HL-60 (cell line): ENCODE data around the gene FAM209A.

Experiments used
- DNase-seq, 2 experiments: peaks; one replicate each; pipeline ENCODE4 v3.0.0-alpha.2; 2010 to 2020; ENCODE audit warnings: low read depth in 1 of 2, low spot score in 1 of 2
- H3K27ac ChIP-seq: fragments of 250-450 bp; sonication (Bioruptor Pico); replicated peaks from 2 replicates; pipeline ENCODE4 v1.5.1; 2020; ENCODE audit warnings: mild to moderate bottlenecking, moderate library complexity
- H3K27me3 ChIP-seq: fragments of 250-450 bp; sonication (Bioruptor Pico); 2 replicates; pipeline ENCODE4 v1.5.1; 2021; ENCODE audit warnings: mild to moderate bottlenecking, moderate library complexity; ENCODE audit not compliant: insufficient read depth, poor library complexity, severe bottlenecking
- H3K4me3 ChIP-seq: replicated peaks from 2 replicates; pipeline ENCODE4 v1.5.1; 2011; ENCODE audit warnings: mild to moderate bottlenecking, control low read depth, low read length; ENCODE audit not compliant: insufficient read depth
- GABPA ChIP-seq: IDR thresholded peaks from 2 replicates; pipeline ENCODE4 v1.6.1; 2012; ENCODE audit warnings: low read depth
- POLR2AphosphoS5 ChIP-seq: IDR thresholded peaks from 2 replicates; pipeline ENCODE4 v1.6.1; 2012; ENCODE audit warnings: low read depth
- SPI1 ChIP-seq: IDR thresholded peaks from 2 replicates; pipeline ENCODE4 v1.6.1; 2012; ENCODE audit warnings: low read depth, mild to moderate bottlenecking, borderline replicate concordance
- TF ChIP-seq, protein P1 (sequence below): IDR thresholded peaks from one replicate; pipeline ENCODE4 v1.5.1; 2011; ENCODE audit warnings: low read length, control low read depth, inconsistent platforms; ENCODE audit not compliant: insufficient read depth
- TF ChIP-seq, protein P2 (sequence below): IDR thresholded peaks from 2 replicates; pipeline ENCODE4 v1.6.1; 2012; ENCODE audit warnings: low read depth; ENCODE audit not compliant: insufficient replicate concordance

FAM209A gene

GRCh38 chr20:56574531-56575142, 50.1 kb downstream of the FAM209A start:
- DNase-seq = no peak
- Histone ChIP-seq H3K27ac (no peak overlapping the region), H3K27me3 (no peaks in the 10 kb centered on the region), H3K4me3 (no peak overlapping the region)
- TF ChIP-seq POLR2AphosphoS5 = no peak
- TF ChIP-seq GABPA = no peak
- TF ChIP-seq, protein P1, sequence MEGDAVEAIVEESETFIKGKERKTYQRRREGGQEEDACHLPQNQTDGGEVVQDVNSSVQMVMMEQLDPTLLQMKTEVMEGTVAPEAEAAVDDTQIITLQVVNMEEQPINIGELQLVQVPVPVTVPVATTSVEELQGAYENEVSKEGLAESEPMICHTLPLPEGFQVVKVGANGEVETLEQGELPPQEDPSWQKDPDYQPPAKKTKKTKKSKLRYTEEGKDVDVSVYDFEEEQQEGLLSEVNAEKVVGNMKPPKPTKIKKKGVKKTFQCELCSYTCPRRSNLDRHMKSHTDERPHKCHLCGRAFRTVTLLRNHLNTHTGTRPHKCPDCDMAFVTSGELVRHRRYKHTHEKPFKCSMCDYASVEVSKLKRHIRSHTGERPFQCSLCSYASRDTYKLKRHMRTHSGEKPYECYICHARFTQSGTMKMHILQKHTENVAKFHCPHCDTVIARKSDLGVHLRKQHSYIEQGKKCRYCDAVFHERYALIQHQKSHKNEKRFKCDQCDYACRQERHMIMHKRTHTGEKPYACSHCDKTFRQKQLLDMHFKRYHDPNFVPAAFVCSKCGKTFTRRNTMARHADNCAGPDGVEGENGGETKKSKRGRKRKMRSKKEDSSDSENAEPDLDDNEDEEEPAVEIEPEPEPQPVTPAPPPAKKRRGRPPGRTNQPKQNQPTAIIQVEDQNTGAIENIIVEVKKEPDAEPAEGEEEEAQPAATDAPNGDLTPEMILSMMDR = no peak
- no peak for TF ChIP-seq SPI1
- TF ChIP-seq, protein P2, sequence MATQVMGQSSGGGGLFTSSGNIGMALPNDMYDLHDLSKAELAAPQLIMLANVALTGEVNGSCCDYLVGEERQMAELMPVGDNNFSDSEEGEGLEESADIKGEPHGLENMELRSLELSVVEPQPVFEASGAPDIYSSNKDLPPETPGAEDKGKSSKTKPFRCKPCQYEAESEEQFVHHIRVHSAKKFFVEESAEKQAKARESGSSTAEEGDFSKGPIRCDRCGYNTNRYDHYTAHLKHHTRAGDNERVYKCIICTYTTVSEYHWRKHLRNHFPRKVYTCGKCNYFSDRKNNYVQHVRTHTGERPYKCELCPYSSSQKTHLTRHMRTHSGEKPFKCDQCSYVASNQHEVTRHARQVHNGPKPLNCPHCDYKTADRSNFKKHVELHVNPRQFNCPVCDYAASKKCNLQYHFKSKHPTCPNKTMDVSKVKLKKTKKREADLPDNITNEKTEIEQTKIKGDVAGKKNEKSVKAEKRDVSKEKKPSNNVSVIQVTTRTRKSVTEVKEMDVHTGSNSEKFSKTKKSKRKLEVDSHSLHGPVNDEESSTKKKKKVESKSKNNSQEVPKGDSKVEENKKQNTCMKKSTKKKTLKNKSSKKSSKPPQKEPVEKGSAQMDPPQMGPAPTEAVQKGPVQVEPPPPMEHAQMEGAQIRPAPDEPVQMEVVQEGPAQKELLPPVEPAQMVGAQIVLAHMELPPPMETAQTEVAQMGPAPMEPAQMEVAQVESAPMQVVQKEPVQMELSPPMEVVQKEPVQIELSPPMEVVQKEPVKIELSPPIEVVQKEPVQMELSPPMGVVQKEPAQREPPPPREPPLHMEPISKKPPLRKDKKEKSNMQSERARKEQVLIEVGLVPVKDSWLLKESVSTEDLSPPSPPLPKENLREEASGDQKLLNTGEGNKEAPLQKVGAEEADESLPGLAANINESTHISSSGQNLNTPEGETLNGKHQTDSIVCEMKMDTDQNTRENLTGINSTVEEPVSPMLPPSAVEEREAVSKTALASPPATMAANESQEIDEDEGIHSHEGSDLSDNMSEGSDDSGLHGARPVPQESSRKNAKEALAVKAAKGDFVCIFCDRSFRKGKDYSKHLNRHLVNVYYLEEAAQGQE = no peak

DNA sequence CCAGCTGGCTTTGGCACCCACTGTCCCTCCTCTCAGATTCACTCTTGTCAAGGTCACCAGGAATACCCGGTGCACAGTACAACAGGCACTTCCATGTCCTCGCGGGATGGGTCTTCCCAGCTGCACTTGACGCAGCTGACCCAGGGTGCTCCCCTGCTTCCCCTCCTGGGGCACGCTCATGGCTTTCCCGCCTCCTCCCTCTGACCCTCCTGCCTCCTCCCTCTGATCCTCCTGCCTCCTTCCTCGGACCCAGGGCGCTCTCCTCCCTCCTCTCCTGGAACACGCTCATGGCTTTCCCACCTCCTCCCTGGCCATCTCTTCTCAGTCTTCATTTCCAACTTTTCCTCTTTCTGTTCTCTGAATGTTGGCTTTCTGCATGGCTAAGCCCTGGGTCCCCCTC, 50.6 kb downstream of the FAM209A start:
- Histone ChIP-seq H3K27me3 (no peaks in the 10 kb centered on the region), H3K27ac (no peak overlapping the region), H3K4me3 (no peak overlapping the region)
- TF ChIP-seq, protein P2 = no peak
- TF ChIP-seq GABPA = no peak
- no peak for TF ChIP-seq POLR2AphosphoS5
- TF ChIP-seq SPI1 = no peak
- TF ChIP-seq, protein P1 = no peak
- DNase-seq = no peak
